Measurements from ENCODE around the gene USP40.

The USP40 gene

DNA sequence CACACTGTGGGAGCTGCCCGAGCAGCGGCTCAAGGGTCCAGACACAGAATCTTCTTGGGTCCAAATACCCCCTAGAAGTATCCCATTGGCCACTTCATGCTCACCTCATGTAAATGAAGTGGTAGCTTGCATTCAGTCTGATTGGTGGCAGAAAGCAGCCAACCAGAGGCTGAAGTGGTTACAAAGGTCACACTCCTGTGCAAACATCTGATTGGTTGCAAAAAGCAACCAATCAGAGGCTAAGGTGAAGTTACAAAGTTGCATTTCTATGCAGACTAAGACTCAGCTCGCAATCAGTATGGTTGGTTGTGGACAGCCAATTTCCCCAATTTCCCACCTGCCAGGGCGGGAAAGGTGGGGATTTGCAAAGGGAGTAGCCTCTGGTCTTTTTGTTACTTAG, 118.0 kb downstream of the USP40 start:
- CTCF ChIA-PET, result interaction anchor here (0.6 to 1.7 kb wide), 13 partner anchors 8 to 956 kb away, joined by 3 to 11 read pairs (median 3); partner anchors contain the start of gene UGT1A5
- TF ChIP-seq GLI2 (tag by site-specific recombination; IDR thresholded peaks at IDR 0.05; ENCODE audit: borderline replicate concordance, low read depth) (no peak), ZNF561 (tag by site-specific recombination; IDR thresholded peaks at IDR 0.05; ENCODE audit: borderline replicate concordance) (no peak), ZNF211 (tag by site-specific recombination; IDR thresholded peaks at IDR 0.05; ENCODE audit: low read depth) (no peak), ZIC2 (tag by site-specific recombination; IDR thresholded peaks at IDR 0.05) (no peak), BCL11B (tag by site-specific recombination; IDR thresholded peaks at IDR 0.05; ENCODE audit: low read depth) (no peak), ZNF621 (tag by site-specific recombination; IDR thresholded peaks at IDR 0.05) (no peak), ZNF558 (tag by site-specific recombination; IDR thresholded peaks at IDR 0.05) (no peak), ZNF19 (tag by site-specific recombination; IDR thresholded peaks at IDR 0.05; ENCODE audit: low read depth) (no peak)
- TF ChIP-seq, protein P1, sequence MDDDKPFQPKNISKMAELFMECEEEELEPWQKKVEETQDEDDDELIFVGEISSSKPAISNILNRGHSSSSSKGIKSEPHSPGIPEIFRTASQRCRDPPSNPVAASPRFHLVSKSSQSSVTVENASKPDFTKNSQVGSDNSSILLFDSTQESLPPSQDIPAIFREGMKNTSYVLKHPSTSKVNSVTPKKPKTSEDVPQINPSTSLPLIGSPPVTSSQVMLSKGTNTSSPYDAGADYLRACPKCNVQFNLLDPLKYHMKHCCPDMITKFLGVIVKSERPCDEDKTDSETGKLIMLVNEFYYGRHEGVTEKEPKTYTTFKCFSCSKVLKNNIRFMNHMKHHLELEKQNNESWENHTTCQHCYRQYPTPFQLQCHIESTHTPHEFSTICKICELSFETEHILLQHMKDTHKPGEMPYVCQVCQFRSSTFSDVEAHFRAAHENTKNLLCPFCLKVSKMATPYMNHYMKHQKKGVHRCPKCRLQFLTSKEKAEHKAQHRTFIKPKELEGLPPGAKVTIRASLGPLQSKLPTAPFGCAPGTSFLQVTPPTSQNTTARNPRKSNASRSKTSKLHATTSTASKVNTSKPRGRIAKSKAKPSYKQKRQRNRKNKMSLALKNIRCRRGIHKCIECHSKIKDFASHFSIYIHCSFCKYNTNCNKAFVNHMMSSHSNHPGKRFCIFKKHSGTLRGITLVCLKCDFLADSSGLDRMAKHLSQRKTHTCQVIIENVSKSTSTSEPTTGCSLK (tag by site-specific recombination; IDR thresholded peaks at IDR 0.05), result no peak
- TF ChIP-seq, protein P2, sequence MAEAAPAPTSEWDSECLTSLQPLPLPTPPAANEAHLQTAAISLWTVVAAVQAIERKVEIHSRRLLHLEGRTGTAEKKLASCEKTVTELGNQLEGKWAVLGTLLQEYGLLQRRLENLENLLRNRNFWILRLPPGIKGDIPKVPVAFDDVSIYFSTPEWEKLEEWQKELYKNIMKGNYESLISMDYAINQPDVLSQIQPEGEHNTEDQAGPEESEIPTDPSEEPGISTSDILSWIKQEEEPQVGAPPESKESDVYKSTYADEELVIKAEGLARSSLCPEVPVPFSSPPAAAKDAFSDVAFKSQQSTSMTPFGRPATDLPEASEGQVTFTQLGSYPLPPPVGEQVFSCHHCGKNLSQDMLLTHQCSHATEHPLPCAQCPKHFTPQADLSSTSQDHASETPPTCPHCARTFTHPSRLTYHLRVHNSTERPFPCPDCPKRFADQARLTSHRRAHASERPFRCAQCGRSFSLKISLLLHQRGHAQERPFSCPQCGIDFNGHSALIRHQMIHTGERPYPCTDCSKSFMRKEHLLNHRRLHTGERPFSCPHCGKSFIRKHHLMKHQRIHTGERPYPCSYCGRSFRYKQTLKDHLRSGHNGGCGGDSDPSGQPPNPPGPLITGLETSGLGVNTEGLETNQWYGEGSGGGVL (tag by site-specific recombination; IDR thresholded peaks at IDR 0.05), result no peak
- POLR2A ChIA-PET, result no interaction called here
- H3K27ac ChIP-seq (ENCODE audit: extremely low read depth, low read depth, low read length), result no peak overlapping the region
- H3K4me3 ChIP-seq (ENCODE audit: low read depth, low read length), result no peak overlapping the region
- H3K9me3 ChIP-seq (ENCODE audit: control insufficient read depth, insufficient read depth, low read depth, low read length), result no peaks in the 10 kb centered on the region
- peaks cover 3 to 89% of the 10 kb centered on the region in 2 experiments; a peak in 2 of 3 replicates for H3K36me3 ChIP-seq (ENCODE audit: control insufficient read depth in 2 of 2, insufficient read depth in 1 of 2, low read length in 2 of 2)
- no peaks in the 10 kb centered on the region for H3K4me1 ChIP-seq (ENCODE audit: control insufficient read depth, insufficient read depth, low read length)

DNA sequence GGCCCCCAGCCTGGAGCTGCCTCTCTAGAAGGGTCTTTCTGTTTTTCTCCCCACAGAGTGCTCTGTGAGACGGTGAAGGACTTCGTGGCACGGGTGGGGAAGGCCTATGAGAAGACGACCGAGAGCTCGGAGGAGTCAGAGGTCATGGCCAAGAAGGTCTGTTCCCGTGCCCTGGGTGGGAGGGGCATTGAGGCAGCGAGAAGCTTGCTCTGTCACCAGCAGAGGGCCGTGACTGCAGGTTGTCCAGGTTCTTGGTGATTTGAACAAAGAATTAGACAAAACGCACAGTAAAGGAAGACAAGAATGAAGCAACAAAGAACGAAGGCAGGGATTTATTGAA, 118.4 kb downstream of the USP40 start:
- Histone ChIP-seq H3K36me3 (ENCODE audit: control insufficient read depth in 2 of 2, insufficient read depth in 1 of 2, low read length in 2 of 2) (peaks cover 3 to 85% of the 10 kb centered on the region in 2 experiments; a peak in 2 of 3 replicates), H3K4me1 (ENCODE audit: control insufficient read depth, insufficient read depth, low read length) (no peaks in the 10 kb centered on the region), H3K4me3 (ENCODE audit: low read depth, low read length) (no peak overlapping the region), H3K27ac (ENCODE audit: extremely low read depth, low read depth, low read length) (no peak overlapping the region), H3K9me3 (ENCODE audit: control insufficient read depth, insufficient read depth, low read depth, low read length) (no peaks in the 10 kb centered on the region)
- no peak for TF ChIP-seq ZNF521 (tag by site-specific recombination; IDR thresholded peaks at IDR 0.05)
- TF ChIP-seq ZNF366 (tag by site-specific recombination; conservative IDR thresholded peaks at IDR 0.05), result no peak
- TF ChIP-seq ZNF138 (tag by site-specific recombination; IDR thresholded peaks at IDR 0.05; ENCODE audit: borderline replicate concordance), result no peak
- no peak for TF ChIP-seq ZNF670 (tag by site-specific recombination; IDR thresholded peaks at IDR 0.05; ENCODE audit: low read depth)
- TF ChIP-seq KLF8 (tag by site-specific recombination; IDR thresholded peaks at IDR 0.05), result no peak
- no peak for TF ChIP-seq ZNF585B (tag by site-specific recombination; IDR thresholded peaks at IDR 0.05)
- no peak for TF ChIP-seq ZNF2 (tag by site-specific recombination; IDR thresholded peaks at IDR 0.05)
- TF ChIP-seq KLF1 (tag by site-specific recombination; IDR thresholded peaks at IDR 0.05), result no peak
- no peak for TF ChIP-seq ZNF747 (tag by site-specific recombination; IDR thresholded peaks at IDR 0.05)
- TF ChIP-seq ZNF792 (tag by site-specific recombination; IDR thresholded peaks at IDR 0.05), result no peak
- TF ChIP-seq, protein P3, sequence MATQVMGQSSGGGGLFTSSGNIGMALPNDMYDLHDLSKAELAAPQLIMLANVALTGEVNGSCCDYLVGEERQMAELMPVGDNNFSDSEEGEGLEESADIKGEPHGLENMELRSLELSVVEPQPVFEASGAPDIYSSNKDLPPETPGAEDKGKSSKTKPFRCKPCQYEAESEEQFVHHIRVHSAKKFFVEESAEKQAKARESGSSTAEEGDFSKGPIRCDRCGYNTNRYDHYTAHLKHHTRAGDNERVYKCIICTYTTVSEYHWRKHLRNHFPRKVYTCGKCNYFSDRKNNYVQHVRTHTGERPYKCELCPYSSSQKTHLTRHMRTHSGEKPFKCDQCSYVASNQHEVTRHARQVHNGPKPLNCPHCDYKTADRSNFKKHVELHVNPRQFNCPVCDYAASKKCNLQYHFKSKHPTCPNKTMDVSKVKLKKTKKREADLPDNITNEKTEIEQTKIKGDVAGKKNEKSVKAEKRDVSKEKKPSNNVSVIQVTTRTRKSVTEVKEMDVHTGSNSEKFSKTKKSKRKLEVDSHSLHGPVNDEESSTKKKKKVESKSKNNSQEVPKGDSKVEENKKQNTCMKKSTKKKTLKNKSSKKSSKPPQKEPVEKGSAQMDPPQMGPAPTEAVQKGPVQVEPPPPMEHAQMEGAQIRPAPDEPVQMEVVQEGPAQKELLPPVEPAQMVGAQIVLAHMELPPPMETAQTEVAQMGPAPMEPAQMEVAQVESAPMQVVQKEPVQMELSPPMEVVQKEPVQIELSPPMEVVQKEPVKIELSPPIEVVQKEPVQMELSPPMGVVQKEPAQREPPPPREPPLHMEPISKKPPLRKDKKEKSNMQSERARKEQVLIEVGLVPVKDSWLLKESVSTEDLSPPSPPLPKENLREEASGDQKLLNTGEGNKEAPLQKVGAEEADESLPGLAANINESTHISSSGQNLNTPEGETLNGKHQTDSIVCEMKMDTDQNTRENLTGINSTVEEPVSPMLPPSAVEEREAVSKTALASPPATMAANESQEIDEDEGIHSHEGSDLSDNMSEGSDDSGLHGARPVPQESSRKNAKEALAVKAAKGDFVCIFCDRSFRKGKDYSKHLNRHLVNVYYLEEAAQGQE (tag by site-specific recombination; IDR thresholded peaks at IDR 0.05), result no peak
- TF ChIP-seq ZFP69B (tag by site-specific recombination; IDR thresholded peaks at IDR 0.05), result no peak
- TF ChIP-seq ZIC2 (tag by site-specific recombination; IDR thresholded peaks at IDR 0.05), result no peak
- TF ChIP-seq, protein P4, sequence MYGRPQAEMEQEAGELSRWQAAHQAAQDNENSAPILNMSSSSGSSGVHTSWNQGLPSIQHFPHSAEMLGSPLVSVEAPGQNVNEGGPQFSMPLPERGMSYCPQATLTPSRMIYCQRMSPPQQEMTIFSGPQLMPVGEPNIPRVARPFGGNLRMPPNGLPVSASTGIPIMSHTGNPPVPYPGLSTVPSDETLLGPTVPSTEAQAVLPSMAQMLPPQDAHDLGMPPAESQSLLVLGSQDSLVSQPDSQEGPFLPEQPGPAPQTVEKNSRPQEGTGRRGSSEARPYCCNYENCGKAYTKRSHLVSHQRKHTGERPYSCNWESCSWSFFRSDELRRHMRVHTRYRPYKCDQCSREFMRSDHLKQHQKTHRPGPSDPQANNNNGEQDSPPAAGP (tag by site-specific recombination; IDR thresholded peaks at IDR 0.05), result no peak
- ChIA-PET CTCF (interaction anchor here (0.6 to 1.7 kb wide), 11 partner anchors 9 to 956 kb away, joined by 3 to 11 read pairs (median 4); partner anchors contain the start of gene UGT1A5), POLR2A (no interaction called here)

Measured in HEK293 (cell line).